Activated CD4-positive, alpha-beta T cell treated with anti-CD3 and anti-CD28 coated beads, Interleukin-2, amount 10 ng/mL, durations not matched to agents 24 days and 14 days (primary cell): ENCODE data around the gene MFF. TPM values are rescaled to one million over a fixed set of nuclear protein-coding genes. Genes with fewer than 3 reads are reported as not detected.
"Not testable (repeated sequence)": the region's sequence is repeated elsewhere in the genome, so short reads cannot be mapped to it uniquely, and the experiment has no call there.

ENCODE experiments used
- DNase-seq: peaks from one replicate; pipeline ENCODE4 v3.0.0; 2022
- H3K27ac Mint-ChIP-seq: one replicate; pipeline ENCODE4 v1.8.0; 2022; ENCODE audit warnings: mild to moderate bottlenecking, mixed read lengths
- H3K27me3 Mint-ChIP-seq: one replicate; pipeline ENCODE4 v1.8.0; 2022; ENCODE audit warnings: mixed read lengths
- H3K36me3 Mint-ChIP-seq: one replicate; pipeline ENCODE4 v1.8.0; 2022; ENCODE audit warnings: low read depth, mild to moderate bottlenecking, mixed read lengths
- H3K4me1 Mint-ChIP-seq: one replicate; pipeline ENCODE4 v1.8.0; 2021; ENCODE audit warnings: mixed read lengths
- H3K4me3 Mint-ChIP-seq: one replicate; pipeline ENCODE4 v1.8.0; 2022; ENCODE audit warnings: mild to moderate bottlenecking, moderate library complexity, mixed read lengths
- H3K9me3 Mint-ChIP-seq: one replicate; pipeline ENCODE4 v1.8.0; 2021; ENCODE audit warnings: mixed read lengths
- intact Hi-C: fragments of 100-400 bp; cut with micrococcal nuclease; formaldehyde crosslinking; loops from one replicate; pipeline ENCODE4 v1.15.1; 2023
- total RNA-seq: library from RNA; stranded (reverse); gene quantifications from 2 replicates; pipeline ENCODE4 v1.2.3, GENCODE V29; 2022

MFF gene
- total RNA-seq, 1 donor from 2014 or later = 71.6 TPM

GRCh38 chr2:227348324-227348723, 23.3 kb downstream of the MFF start:
- Mint-ChIP-seq H3K27ac (no peak overlapping the region), H3K4me3 (no peak overlapping the region), H3K9me3 (no peaks in the 10 kb centered on the region), H3K27me3 (no peaks in the 10 kb centered on the region), H3K4me1 (peaks cover 9% of the 10 kb centered on the region), H3K36me3 (peaks cover 21% of the 10 kb centered on the region)
- intact Hi-C loops = no loop called here
- no peak for DNase-seq

- no peak for DNase-seq
- Mint-ChIP-seq H3K4me1 (peaks cover 9% of the 10 kb centered on the region), H3K36me3 (peaks cover 25% of the 10 kb centered on the region), H3K27me3 (no peaks in the 10 kb centered on the region), H3K4me3 (no peak overlapping the region), H3K27ac (no peak overlapping the region), H3K9me3 (no peaks in the 10 kb centered on the region)
- intact Hi-C loops = no loop called here
Observed at GRCh38 chr2:227349989-227350612, 25.1 kb downstream of the MFF start.

- H3K4me3 Mint-ChIP-seq = no peak overlapping the region
- H3K27ac Mint-ChIP-seq = peak overlapping the region; percentile 56
- H3K4me1 Mint-ChIP-seq = peaks cover 9% of the 10 kb centered on the region
- DNase-seq = no peak
- no peaks in the 10 kb centered on the region for H3K27me3 Mint-ChIP-seq
- no peaks in the 10 kb centered on the region for H3K9me3 Mint-ChIP-seq
- intact Hi-C loops = no loop called here
- H3K36me3 Mint-ChIP-seq = peaks cover 23% of the 10 kb centered on the region
Observed at GRCh38 chr2:227351639-227352038, 26.6 kb downstream of the MFF start.

GRCh38 chr2:227360351-227360750, 35.3 kb downstream of the MFF start:
- Mint-ChIP-seq H3K9me3 (no peaks in the 10 kb centered on the region), H3K4me1 (no peaks in the 10 kb centered on the region), H3K36me3 (peaks cover 17% of the 10 kb centered on the region), H3K4me3 (no peak overlapping the region), H3K27me3 (no peaks in the 10 kb centered on the region), H3K27ac (no peak overlapping the region)
- no peak for DNase-seq
- intact Hi-C loops = no loop called here

- H3K36me3 Mint-ChIP-seq = peaks cover 6% of the 10 kb centered on the region
- H3K4me1 Mint-ChIP-seq = no peaks in the 10 kb centered on the region
- intact Hi-C loops = no loop called here
- H3K4me3 Mint-ChIP-seq = no peak overlapping the region
- H3K27ac Mint-ChIP-seq = no peak overlapping the region
- H3K27me3 Mint-ChIP-seq = no peaks in the 10 kb centered on the region
- no peak for DNase-seq
- no peaks in the 10 kb centered on the region for H3K9me3 Mint-ChIP-seq
Observed at GRCh38 chr2:227363756-227364155, 38.7 kb downstream of the MFF start.

GRCh38 chr2:227364585-227365263, 39.7 kb downstream of the MFF start:
- intact Hi-C loops, H3K36me3 Mint-ChIP-seq, DNase-seq, H3K4me1 Mint-ChIP-seq, H3K27me3 Mint-ChIP-seq, H3K4me3 Mint-ChIP-seq, H3K27ac Mint-ChIP-seq, H3K9me3 Mint-ChIP-seq: not testable (repeated sequence)

GRCh38 chr2:227365833-227366232, 40.8 kb downstream of the MFF start:
- H3K4me1 Mint-ChIP-seq = peaks cover 2% of the 10 kb centered on the region
- H3K4me3 Mint-ChIP-seq = no peak overlapping the region
- H3K27me3 Mint-ChIP-seq = no peaks in the 10 kb centered on the region
- DNase-seq = no peak
- no peak overlapping the region for H3K27ac Mint-ChIP-seq
- H3K9me3 Mint-ChIP-seq = no peaks in the 10 kb centered on the region
- intact Hi-C loops = no loop called here
- no peaks in the 10 kb centered on the region for H3K36me3 Mint-ChIP-seq

GRCh38 chr2:227366769-227367426, 41.8 kb downstream of the MFF start:
- Mint-ChIP-seq H3K27ac (no peak overlapping the region), H3K4me1 (peaks cover 4% of the 10 kb centered on the region), H3K9me3 (no peaks in the 10 kb centered on the region), H3K27me3 (no peaks in the 10 kb centered on the region), H3K4me3 (no peak overlapping the region), H3K36me3 (no peaks in the 10 kb centered on the region)
- intact Hi-C loops = no loop called here
- DNase-seq = no peak

- peaks cover 6% of the 10 kb centered on the region for H3K4me1 Mint-ChIP-seq
- H3K4me3 Mint-ChIP-seq = no peak overlapping the region
- H3K36me3 Mint-ChIP-seq = no peaks in the 10 kb centered on the region
- no peak for DNase-seq
- H3K27ac Mint-ChIP-seq = no peak overlapping the region
- intact Hi-C loops = no loop called here
- H3K27me3 Mint-ChIP-seq = no peaks in the 10 kb centered on the region
- H3K9me3 Mint-ChIP-seq = no peaks in the 10 kb centered on the region
Observed at GRCh38 chr2:227367427-227367795, 42.4 kb downstream of the MFF start.

- no peak for DNase-seq
- Mint-ChIP-seq H3K36me3 (no peaks in the 10 kb centered on the region), H3K27ac (no peak overlapping the region), H3K27me3 (no peaks in the 10 kb centered on the region), H3K4me3 (no peak overlapping the region), H3K4me1 (peaks cover 9% of the 10 kb centered on the region), H3K9me3 (no peaks in the 10 kb centered on the region)
- intact Hi-C loops = no loop called here
Observed at GRCh38 chr2:227368574-227368973, 43.5 kb downstream of the MFF start.

- H3K4me1 Mint-ChIP-seq = peaks cover 12% of the 10 kb centered on the region
- intact Hi-C loops = no loop called here
- H3K4me3 Mint-ChIP-seq = no peak overlapping the region
- no peaks in the 10 kb centered on the region for H3K36me3 Mint-ChIP-seq
- no peak for DNase-seq
- H3K27me3 Mint-ChIP-seq = no peaks in the 10 kb centered on the region
- H3K9me3 Mint-ChIP-seq = no peaks in the 10 kb centered on the region
- peak overlapping the region; percentile 65 for H3K27ac Mint-ChIP-seq
Observed at GRCh38 chr2:227370092-227370491, 45.0 kb downstream of the MFF start.

- Mint-ChIP-seq H3K36me3 (no peaks in the 10 kb centered on the region), H3K27me3 (no peaks in the 10 kb centered on the region), H3K9me3 (no peaks in the 10 kb centered on the region), H3K4me1 (peaks cover 12% of the 10 kb centered on the region), H3K27ac (peak overlapping the region; percentile 65), H3K4me3 (no peak overlapping the region)
- intact Hi-C loops = no loop called here
- no peak for DNase-seq
Observed at GRCh38 chr2:227370791-227371312, 45.8 kb downstream of the MFF start.

GRCh38 chr2:227373389-227373788, 48.3 kb downstream of the MFF start:
- Mint-ChIP-seq H3K27me3 (no peaks in the 10 kb centered on the region), H3K4me3 (no peak overlapping the region), H3K9me3 (no peaks in the 10 kb centered on the region), H3K27ac (peak overlapping the region; percentile 31), H3K36me3 (no peaks in the 10 kb centered on the region), H3K4me1 (peaks cover 12% of the 10 kb centered on the region)
- intact Hi-C loops = no loop called here
- no peak for DNase-seq

- intact Hi-C loops = loop anchor here (1.0 kb wide), 3 partner anchors 37 to 88 kb away; partner anchors contain the start of gene MFF
- peak; percentile 70 for DNase-seq
- H3K4me1 Mint-ChIP-seq = peaks cover 12% of the 10 kb centered on the region
- H3K27ac Mint-ChIP-seq = no peak overlapping the region
- H3K9me3 Mint-ChIP-seq = no peaks in the 10 kb centered on the region
- no peaks in the 10 kb centered on the region for H3K36me3 Mint-ChIP-seq
- H3K27me3 Mint-ChIP-seq = no peaks in the 10 kb centered on the region
- no peak overlapping the region for H3K4me3 Mint-ChIP-seq
Observed at GRCh38 chr2:227374158-227374557, 49.1 kb downstream of the MFF start.
